ENCODE results near the gene PROX1.

PROX1 gene

GRCh38 chr1:214027498-214027897 is 39.7 kb downstream of the PROX1 start:
- DNase-seq: no peak

GRCh38 chr1:214028095-214028494 is 40.3 kb downstream of the PROX1 start:
- no peak for DNase-seq

DNA sequence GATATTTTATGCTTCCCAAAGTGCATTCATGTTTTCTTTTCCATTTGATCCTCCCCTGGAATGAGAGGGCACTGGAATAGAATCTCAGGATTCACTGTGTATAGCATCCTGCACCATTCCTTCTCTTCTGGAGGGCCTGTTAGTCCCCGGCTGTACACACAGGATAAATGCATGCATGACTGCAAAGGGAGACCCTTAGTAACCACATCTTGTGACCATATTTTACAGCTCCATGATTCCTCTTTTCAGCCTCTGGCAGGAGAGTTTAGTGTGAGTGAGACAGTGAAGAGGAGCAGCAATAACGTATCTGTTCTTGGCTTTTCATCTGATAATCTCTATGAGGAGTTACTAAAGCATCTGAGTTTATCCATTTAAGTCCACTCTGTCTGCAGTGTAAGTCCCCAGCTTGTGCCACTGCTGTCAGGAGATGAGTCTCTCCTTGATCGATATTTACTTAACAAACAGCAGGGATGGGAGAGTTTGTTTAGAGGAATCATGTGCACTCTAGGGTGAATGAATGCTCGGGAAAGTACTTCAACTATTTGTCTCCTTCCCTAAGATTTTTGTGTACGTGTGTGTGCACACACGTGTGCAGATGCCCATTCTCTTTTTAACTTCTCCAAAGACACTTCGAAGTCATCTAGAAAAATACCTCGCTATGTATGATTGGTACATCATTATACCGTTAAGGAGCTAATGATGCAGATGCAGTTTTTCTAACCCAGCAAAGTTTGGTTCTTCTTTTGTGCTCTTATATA is 41.1 kb downstream of the PROX1 start:
- no peak for DNase-seq

- no peak for DNase-seq
Measured at GRCh38 chr1:214029796-214030195, 42.0 kb downstream of the PROX1 start.

GRCh38 chr1:214031267-214031650 is 43.5 kb downstream of the PROX1 start:
- DNase-seq: no peak

GRCh38 chr1:214037468-214037867 is 49.7 kb downstream of the PROX1 start:
- no peak for DNase-seq

DNA sequence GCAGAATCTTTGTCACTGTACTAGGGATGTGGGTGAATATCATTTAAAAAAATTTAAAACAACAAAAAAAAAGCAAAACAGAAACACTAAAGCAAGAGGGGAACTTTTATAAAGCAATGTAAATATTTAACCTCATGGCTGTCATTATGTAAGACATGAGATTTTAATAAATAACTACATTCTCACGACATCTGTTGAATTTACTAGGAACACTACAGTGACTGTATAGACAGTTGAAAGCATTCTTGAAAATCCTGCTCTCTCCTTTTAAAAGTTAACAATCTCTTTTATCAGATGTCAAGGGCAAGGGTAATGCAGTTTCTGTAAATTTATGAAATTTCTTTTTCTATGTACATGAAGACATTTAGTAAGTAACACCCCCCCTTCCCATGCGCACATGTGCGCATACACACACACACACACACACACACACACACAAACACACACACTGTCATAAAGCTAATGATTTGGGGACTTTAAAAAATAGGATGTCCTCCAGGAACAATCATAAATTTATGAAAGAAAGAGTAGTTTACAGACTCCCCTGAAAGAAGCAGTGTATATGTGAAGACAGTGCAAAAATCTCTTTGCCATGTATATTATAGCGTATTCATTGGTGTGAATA is 51.7 kb downstream of the PROX1 start:
- no peak for DNase-seq

GRCh38 chr1:214043167-214043566 is 55.4 kb downstream of the PROX1 start:
- no peak for DNase-seq

- no peak for DNase-seq
Measured at GRCh38 chr1:214044438-214045214, 56.9 kb downstream of the PROX1 start.

GRCh38 chr1:214050513-214051401 is 63.0 kb downstream of the PROX1 start:
- no peak for DNase-seq

DNA sequence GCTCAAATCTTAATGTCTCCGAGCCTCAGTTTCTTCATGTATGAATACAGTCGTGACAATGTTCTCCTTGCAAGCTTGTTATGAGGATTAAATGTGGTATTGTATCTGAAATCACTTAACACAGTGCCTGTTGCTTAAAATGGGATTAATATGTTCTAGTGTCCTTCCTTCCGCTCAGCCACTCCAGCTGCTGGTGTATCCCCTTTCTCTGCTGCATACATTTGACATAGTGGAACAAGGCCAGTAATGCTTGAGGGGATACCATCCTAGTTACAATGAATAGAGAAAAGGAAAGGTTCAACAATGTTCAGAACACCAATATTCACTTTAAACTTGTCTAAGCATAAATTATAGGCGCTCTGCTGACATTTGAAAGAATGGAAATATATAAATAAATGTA is 64.0 kb downstream of the PROX1 start:
- no peak for DNase-seq

DNA sequence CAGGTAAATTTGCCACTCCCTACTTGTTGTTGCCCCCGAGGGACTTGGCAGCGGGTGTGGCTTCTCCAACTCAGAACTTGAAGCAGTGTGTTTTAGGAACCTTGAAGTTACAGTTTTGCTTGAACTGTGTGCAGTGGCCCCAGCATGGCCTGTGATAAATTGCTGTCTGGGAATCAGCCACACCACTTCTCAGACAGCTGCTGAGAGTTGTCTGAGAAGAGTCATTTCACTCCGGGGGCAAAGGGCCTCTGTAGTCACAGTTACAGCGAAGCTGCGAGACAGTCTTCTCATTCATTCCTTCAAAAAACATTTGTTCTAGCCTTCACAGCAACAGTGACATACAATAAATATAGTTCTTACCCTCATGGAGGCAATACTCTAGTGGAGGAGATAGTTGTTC is 70.3 kb downstream of the PROX1 start:
- no peak for DNase-seq

DNA sequence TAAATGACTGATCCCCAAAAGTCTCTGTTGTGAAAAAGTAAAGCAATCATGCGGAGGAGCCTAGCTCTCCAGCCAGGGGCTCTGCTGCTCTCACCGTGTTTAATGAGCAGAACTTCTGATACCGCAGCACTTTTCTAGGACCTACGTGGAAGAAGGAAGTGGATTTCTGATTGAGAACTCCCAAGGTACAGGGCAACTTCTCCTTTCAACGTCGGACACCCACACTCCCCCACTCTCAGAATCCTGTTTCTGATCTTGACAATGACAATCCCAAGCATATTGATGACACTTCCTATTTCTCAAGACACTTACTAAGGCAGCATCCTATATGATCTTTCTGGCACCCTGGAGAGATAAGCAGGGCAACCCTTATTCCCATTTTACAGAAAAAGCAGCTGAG is 78.4 kb downstream of the PROX1 start:
- no peak for DNase-seq

DNA sequence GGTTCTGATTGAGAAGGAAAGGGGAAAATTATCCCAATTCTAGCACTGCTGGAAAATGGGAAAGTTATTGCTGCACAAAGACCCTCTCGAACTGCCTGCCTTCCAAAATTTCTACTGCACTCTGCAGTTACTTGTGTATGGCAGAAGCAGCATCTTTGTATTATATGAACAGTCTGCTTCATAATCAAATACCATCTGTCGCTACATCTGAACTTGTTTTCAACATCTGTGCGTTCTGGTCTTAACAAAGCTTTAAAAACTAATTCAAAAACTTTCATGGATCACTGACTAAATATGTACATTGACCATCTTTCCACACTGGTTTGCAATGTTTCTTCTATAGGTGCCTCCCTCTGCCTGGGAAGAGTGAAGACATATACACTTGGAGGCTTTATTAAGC is 79.2 kb downstream of the PROX1 start:
- no peak for DNase-seq

DNA sequence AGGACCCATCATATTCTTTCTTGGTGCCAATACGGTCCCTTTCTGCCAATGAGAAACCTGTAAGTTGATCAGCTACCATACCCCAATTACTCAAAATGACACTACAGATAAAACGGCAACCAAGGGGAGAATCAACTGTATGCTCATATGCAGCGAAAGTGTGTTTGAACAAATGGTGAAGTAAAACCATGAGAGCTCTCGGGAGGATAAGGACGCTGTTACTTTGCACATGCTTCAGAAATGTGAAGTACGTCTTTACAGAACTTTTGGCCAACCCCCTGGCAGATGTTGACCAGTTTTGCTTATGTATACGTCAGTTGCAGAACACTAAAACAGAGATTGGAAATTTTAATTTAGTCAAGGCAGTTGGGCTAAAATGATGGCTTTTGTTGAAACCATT is 79.6 kb downstream of the PROX1 start:
- DNase-seq: no peak

DNA sequence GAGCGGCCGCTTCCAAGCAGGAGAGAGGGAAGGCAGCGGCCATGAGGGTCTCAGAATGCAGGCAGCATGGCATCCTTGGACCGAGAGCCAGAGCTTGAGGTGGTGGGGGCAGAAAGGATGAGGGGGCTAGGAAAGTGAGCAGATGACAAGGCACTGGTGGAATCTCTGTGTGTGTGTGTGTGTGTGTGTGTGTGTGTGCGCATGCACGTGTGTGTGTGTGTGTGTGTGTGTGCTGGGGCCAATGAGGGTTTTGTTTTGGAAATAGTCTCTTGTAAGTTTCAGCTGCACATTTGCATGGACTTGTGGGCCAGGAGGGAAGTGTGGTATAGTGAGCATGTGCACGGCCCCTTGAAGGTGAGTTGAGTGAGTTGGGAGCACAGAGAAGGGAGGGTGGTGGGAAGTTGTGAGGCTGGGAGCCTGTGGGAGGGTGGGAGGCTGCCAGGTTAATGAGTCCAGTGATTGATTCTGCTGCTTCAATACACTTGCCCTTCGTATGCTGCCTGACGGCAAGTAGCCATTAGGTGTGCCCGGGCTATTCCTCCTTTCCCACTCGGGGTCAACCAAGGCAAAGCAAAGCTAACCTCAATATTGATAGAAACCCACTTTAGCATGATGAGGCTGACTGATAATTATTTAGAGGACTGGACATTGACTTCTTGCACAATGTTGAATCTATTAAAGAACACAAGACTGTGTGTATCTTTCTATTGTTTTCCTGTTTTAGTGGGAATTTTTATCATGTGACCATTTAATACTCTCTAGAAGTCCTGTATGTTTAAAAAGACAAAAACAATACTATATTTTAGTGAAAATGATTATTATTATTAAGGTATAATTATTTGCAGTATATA is 80.3 kb downstream of the PROX1 start:
- DNase-seq: no peak

DNA sequence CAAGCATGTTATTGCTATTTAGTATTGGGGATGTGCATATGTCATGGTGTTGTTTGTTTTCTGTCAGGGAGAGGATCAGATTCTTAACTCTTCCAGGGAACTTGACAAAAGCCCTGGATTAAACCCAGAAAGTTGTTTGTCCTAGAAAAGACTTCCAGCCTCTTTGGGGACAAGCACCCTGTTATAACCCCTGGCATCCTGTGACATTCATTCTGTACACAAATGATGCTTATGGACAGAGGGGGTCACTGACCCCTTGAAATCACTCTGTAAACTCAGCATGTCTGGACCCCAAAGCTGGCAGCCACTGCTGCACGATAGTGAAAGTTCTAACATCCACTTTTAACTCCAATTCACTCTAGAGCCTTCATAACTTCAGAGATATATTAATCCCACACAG is 81.2 kb downstream of the PROX1 start:
- no peak for DNase-seq

DNA sequence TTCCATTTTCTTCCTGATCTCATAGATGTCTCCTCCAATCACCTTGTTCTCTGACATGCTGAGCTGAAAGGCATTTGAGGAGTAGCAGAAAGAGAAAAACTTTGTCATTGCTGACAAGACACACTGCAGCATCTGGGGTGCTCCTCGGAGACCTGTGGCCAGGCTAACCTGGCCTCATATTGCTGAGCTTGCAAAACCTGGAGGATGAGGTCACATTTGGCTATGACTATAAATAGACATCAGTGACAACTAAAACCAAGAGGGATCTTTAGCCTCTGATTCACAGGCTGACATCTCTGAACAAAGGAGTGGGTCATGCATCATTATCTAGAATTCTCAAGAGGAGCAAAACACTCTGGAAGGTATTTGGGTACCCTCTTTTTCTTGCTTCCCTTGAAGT is 83.7 kb downstream of the PROX1 start:
- no peak for DNase-seq

GRCh38 chr1:214072426-214073157 is 84.8 kb downstream of the PROX1 start:
- DNase-seq: no peak

- DNase-seq: no peak
Measured at GRCh38 chr1:214074477-214074876, 86.7 kb downstream of the PROX1 start.

DNA sequence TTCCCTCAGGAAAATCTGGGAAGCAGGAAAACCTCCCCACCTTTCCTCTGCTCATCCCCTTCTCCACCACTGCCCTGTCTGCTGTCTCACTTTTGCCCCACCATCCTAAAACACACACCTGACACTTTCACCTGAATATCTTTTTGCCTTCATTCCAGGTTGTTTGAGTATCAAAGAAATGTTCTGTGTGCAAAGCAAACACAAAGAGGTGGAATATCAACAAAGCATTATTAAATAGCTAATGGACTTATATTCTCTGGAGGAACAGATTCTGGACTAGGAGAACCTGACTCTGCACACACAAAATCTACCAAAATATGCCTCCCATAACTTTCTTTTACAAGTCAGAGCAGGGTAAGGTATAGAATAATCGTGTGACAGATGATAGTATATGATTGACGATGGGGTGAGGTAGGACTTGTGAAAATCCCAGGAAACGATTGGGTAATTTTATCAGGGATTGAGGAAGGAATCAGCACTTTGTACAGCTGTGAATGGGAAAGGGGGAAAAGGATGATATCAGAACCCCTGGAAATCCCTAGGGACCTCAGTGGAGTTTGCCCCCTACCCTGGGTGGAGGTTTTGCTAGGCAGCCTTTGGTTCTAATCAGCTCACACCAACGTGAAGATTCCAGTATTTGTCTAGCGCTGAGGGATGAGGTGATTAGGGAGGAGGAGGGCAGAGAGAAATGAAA is 87.7 kb downstream of the PROX1 start:
- DNase-seq: no peak

All from stimulated activated CD8-positive, alpha-beta memory T cell treated with anti-CD3 and anti-CD28 coated beads, Interleukin-4, amount 100 ng/mL, for 48 hours (primary cell).